HEK293 (cell line): ENCODE data around the gene CASZ1.

Experiments
- CTCF ChIA-PET: fragments of 350-600 bp; formaldehyde crosslinking; extraction: SDS; loops from one replicate; lab custom pipeline; 2021; ENCODE audit warnings: antibody characterized with exemption; lab: Yijun Ruan, JAX
- POLR2A ChIA-PET: fragments of 300-600 bp; formaldehyde crosslinking; extraction: SDS; loops from one replicate; lab custom pipeline; 2020; ENCODE audit warnings: antibody characterized with exemption, inconsistent platforms; lab: Yijun Ruan, JAX
- H3K27ac ChIP-seq: fragments of 200-500 bp; sonication (Bioruptor generic); 2 replicates; pipeline ENCODE4 v1.5.1; 2014; ENCODE audit warnings: low read depth, low read length, control low read depth, inconsistent platforms; ENCODE audit errors: extremely low read depth
- H3K36me3 ChIP-seq, 2 experiments: fragments of 200-500 bp in 1 of 2; sonication (Bioruptor generic) in 1 of 2; 1 replicate in 1 of 2; 2 replicates in 1 of 2; pipeline ENCODE4 v1.5.1; 2014 to 2017; ENCODE audit warnings: inconsistent platforms in 2 of 2, low read length in 2 of 2; ENCODE audit not compliant: control insufficient read depth in 2 of 2, insufficient read depth in 1 of 2
- H3K4me1 ChIP-seq: fragments of 200-500 bp; sonication (Bioruptor generic); 2 replicates; pipeline ENCODE4 v1.5.1; 2014; ENCODE audit warnings: mild to moderate bottlenecking, low read length, inconsistent platforms; ENCODE audit not compliant: control insufficient read depth, insufficient read depth
- H3K4me3 ChIP-seq: 2 replicates; pipeline ENCODE4 v1.5.1; 2011; ENCODE audit warnings: low read depth, mild to moderate bottlenecking, control low read depth, low read length, moderate library complexity
- H3K9me3 ChIP-seq: fragments of 200-500 bp; sonication (Bioruptor generic); 2 replicates; pipeline ENCODE4 v1.5.1; 2014; ENCODE audit warnings: low read depth, low read length, inconsistent platforms; ENCODE audit not compliant: control insufficient read depth, insufficient read depth
- AEBP2 ChIP-seq: fragments of 450-650 bp; formaldehyde crosslinking; IDR thresholded peaks from 2 replicates; pipeline ENCODE4 v1.5.1; 2016; ENCODE audit warnings: missing biosample characterization, missing genetic modification characterization, borderline replicate concordance
- SP2 ChIP-seq: fragments of 450-650 bp; formaldehyde crosslinking; IDR thresholded peaks from 2 replicates; pipeline ENCODE4 v1.5.1; 2016; ENCODE audit warnings: missing biosample characterization, missing genetic modification characterization
- ZBTB44 ChIP-seq: fragments of 450-650 bp; IDR thresholded peaks from 2 replicates; pipeline ENCODE4 v1.5.1; 2018; ENCODE audit warnings: missing biosample characterization, mild to moderate bottlenecking, missing genetic modification characterization
- ZFP69B ChIP-seq: fragments of 450-650 bp; formaldehyde crosslinking; IDR thresholded peaks from 2 replicates; pipeline ENCODE4 v1.5.1; 2016; ENCODE audit warnings: missing biosample characterization, missing genetic modification characterization
- ZNF223 ChIP-seq: fragments of 450-650 bp; formaldehyde crosslinking; IDR thresholded peaks from 2 replicates; pipeline ENCODE4 v1.5.1; 2016; ENCODE audit warnings: missing biosample characterization, missing genetic modification characterization
- ZNF302 ChIP-seq: fragments of 450-650 bp; formaldehyde crosslinking; IDR thresholded peaks from 2 replicates; pipeline ENCODE4 v1.5.1; 2016; ENCODE audit warnings: missing biosample characterization, missing genetic modification characterization, low read depth
- ZNF391 ChIP-seq: fragments of 450-650 bp; formaldehyde crosslinking; IDR thresholded peaks from 2 replicates; pipeline ENCODE4 v1.5.1; 2016; ENCODE audit warnings: low read depth, missing biosample characterization, missing genetic modification characterization, borderline replicate concordance
- ZNF513 ChIP-seq: fragments of 450-650 bp; IDR thresholded peaks from 2 replicates; pipeline ENCODE4 v1.5.1; 2018; ENCODE audit warnings: missing biosample characterization, missing genetic modification characterization
- ZNF544 ChIP-seq: fragments of 450-650 bp; formaldehyde crosslinking; IDR thresholded peaks from 2 replicates; pipeline ENCODE4 v1.5.0; 2017; ENCODE audit warnings: missing biosample characterization, missing genetic modification characterization
- ZNF610 ChIP-seq: fragments of 450-650 bp; formaldehyde crosslinking; IDR thresholded peaks from 2 replicates; pipeline ENCODE4 v1.5.1; 2016; ENCODE audit warnings: missing biosample characterization, missing genetic modification characterization, borderline replicate concordance
- ZNF626 ChIP-seq: fragments of 450-650 bp; sonication (Bioruptor Pico); formaldehyde crosslinking; IDR thresholded peaks from 2 replicates; pipeline ENCODE4 v1.5.1; 2018; ENCODE audit warnings: missing biosample characterization, missing genetic modification characterization, inconsistent platforms
- ZNF645 ChIP-seq: fragments of 450-650 bp; formaldehyde crosslinking; IDR thresholded peaks from 2 replicates; pipeline ENCODE4; 2016; ENCODE audit warnings: missing biosample characterization, missing genetic modification characterization
- TF ChIP-seq, protein P1 (sequence below): fragments of 450-650 bp; formaldehyde crosslinking; IDR thresholded peaks from 2 replicates; pipeline ENCODE4 v1.5.1; 2016; ENCODE audit warnings: missing biosample characterization, missing genetic modification characterization
- TF ChIP-seq, protein P2 (sequence below): fragments of 450-650 bp; formaldehyde crosslinking; IDR thresholded peaks from 2 replicates; pipeline ENCODE4 v1.5.1; 2017; ENCODE audit warnings: missing biosample characterization, missing genetic modification characterization
- TF ChIP-seq, protein P3 (sequence below): fragments of 450-650 bp; formaldehyde crosslinking; optimal IDR thresholded peaks from 2 replicates; pipeline ENCODE3; 2016; ENCODE audit warnings: missing biosample characterization, mild to moderate bottlenecking, missing genetic modification characterization

The CASZ1 gene

DNA sequence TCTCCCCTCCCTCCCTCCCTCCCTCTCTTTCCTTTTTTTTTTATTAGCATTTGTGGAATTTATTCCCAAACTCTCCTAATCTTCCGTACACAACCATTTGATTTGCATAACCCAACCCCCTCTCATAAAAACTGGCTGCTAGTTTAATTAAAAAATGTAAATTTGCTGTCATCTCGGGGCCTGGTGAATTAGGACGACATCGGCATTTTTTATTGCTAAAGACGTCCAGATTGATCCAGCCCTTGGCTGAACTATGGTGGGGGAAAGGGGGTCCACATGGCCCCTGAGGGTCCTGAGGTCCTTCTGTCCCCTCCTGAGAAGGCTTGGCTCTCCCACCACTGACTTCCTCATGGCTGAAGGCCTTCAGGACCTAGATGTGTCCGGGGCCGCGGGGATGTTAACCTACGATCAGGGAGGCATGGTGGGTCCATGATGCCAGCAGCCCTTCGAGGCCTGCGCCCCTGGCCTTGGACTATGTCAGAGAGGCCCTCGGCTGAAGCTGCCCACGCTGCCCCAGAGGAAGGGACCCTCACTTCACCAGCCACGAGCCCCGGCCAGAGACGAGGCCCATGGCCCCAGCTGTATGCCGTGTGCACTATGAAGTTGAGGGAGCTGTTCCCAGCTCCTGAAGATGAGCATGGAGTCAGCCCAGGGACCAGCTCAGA is 105.2 kb downstream of the CASZ1 start (continued):
- no peak for TF ChIP-seq ZNF645 (tag by site-specific recombination)
- TF ChIP-seq ZNF626 (tag by site-specific recombination) = no peak
- no peak for TF ChIP-seq ZNF544 (tag by site-specific recombination)
- TF ChIP-seq ZNF302 (tag by site-specific recombination) = no peak
- no peak for TF ChIP-seq AEBP2
- no peak for TF ChIP-seq ZNF513 (tag by site-specific recombination)
- TF ChIP-seq, protein P1, sequence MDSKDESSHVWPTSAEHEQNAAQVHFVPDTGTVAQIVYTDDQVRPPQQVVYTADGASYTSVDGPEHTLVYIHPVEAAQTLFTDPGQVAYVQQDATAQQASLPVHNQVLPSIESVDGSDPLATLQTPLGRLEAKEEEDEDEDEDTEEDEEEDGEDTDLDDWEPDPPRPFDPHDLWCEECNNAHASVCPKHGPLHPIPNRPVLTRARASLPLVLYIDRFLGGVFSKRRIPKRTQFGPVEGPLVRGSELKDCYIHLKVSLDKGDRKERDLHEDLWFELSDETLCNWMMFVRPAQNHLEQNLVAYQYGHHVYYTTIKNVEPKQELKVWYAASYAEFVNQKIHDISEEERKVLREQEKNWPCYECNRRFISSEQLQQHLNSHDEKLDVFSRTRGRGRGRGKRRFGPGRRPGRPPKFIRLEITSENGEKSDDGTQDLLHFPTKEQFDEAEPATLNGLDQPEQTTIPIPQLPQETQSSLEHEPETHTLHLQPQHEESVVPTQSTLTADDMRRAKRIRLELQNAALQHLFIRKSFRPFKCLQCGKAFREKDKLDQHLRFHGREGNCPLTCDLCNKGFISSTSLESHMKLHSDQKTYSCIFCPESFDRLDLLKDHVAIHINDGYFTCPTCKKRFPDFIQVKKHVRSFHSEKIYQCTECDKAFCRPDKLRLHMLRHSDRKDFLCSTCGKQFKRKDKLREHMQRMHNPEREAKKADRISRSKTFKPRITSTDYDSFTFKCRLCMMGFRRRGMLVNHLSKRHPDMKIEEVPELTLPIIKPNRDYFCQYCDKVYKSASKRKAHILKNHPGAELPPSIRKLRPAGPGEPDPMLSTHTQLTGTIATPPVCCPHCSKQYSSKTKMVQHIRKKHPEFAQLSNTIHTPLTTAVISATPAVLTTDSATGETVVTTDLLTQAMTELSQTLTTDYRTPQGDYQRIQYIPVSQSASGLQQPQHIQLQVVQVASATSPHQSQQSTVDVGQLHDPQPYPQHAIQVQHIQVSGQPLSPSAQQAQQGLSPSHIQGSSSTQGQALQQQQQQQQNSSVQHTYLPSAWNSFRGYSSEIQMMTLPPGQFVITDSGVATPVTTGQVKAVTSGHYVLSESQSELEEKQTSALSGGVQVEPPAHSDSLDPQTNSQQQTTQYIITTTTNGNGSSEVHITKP (tag by site-specific recombination) = no peak
- no peak for TF ChIP-seq ZFP69B (tag by site-specific recombination)
- TF ChIP-seq, protein P2, sequence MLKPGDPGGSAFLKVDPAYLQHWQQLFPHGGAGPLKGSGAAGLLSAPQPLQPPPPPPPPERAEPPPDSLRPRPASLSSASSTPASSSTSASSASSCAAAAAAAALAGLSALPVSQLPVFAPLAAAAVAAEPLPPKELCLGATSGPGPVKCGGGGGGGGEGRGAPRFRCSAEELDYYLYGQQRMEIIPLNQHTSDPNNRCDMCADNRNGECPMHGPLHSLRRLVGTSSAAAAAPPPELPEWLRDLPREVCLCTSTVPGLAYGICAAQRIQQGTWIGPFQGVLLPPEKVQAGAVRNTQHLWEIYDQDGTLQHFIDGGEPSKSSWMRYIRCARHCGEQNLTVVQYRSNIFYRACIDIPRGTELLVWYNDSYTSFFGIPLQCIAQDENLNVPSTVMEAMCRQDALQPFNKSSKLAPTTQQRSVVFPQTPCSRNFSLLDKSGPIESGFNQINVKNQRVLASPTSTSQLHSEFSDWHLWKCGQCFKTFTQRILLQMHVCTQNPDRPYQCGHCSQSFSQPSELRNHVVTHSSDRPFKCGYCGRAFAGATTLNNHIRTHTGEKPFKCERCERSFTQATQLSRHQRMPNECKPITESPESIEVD (tag by site-specific recombination) = no peak
- TF ChIP-seq ZBTB44 (tag by site-specific recombination) = no peak
- TF ChIP-seq, all 188 proteins: peak for 0

DNA sequence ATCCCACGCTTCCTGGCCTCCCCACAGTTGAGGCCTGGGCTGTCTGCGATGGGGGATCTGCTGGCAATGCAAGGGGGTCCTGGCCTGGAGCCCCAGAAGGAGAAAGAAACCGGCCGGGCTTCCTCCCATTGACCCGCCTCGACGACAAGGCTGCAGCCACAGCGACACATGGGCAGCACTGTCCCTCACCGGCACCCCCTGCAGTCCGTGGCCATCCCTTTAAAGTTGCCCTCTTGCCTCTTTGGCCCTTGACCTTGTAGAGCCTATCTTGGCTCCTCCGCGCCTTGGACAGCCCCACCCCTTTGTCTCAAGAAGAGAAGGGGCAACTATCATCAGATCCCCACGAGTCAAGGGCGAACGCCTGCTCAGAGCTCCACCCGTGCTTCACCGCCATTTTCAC is 106.0 kb downstream of the CASZ1 start:
- no peak overlapping the region for H3K27ac ChIP-seq
- peaks cover 11% of the 10 kb centered on the region for H3K4me1 ChIP-seq
- H3K9me3 ChIP-seq = no peaks in the 10 kb centered on the region
- H3K36me3 ChIP-seq = no peaks in the 10 kb centered on the region
- ChIA-PET POLR2A (interaction anchor here (0.6 kb wide), 1 partner anchor 22 kb away, joined by 4 read pairs; no protein-coding TSS in a partner anchor), CTCF (interaction anchor here (0.5 to 0.7 kb wide), 2 partner anchors 14 to 176 kb away, joined by 3 to 5 read pairs; no protein-coding TSS in a partner anchor)
- no peak for TF ChIP-seq ZNF610
- TF ChIP-seq SP2 (tag by site-specific recombination) = no peak
- TF ChIP-seq ZNF391 (tag by site-specific recombination) = no peak
- TF ChIP-seq ZNF223 (tag by site-specific recombination) = no peak
- TF ChIP-seq, protein P3, sequence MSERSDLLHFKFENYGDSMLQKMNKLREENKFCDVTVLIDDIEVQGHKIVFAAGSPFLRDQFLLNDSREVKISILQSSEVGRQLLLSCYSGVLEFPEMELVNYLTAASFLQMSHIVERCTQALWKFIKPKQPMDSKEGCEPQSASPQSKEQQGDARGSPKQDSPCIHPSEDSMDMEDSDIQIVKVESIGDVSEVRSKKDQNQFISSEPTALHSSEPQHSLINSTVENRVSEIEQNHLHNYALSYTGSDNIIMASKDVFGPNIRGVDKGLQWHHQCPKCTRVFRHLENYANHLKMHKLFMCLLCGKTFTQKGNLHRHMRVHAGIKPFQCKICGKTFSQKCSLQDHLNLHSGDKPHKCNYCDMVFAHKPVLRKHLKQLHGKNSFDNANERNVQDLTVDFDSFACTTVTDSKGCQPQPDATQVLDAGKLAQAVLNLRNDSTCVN (tag by site-specific recombination) = no peak
- no peak for TF ChIP-seq ZFP69B (tag by site-specific recombination)
- no peak overlapping the region for H3K4me3 ChIP-seq
